H9 (cell line): ENCODE measurements around the gene POU3F2. TPM values are rescaled to one million over a fixed set of nuclear protein-coding genes. Genes with fewer than 3 reads are reported as not detected.
A peak's percentile ranks its signal among the peaks of the same experiment; 100 is the strongest.

Source experiments
- DNase-seq: peaks from one replicate; pipeline ENCODE4 v3.0.0-alpha.2; 2017
- H2AFZ ChIP-seq: one replicate; pipeline ENCODE4 v1.6.1; 2013; ENCODE audit warnings: mild to moderate bottlenecking, low read length, control low read depth, moderate library complexity
- H2AK5ac ChIP-seq: 2 replicates; pipeline ENCODE4 v1.6.1; 2013; ENCODE audit warnings: low read length, control low read depth, mixed read lengths; ENCODE audit not compliant: insufficient read length
- H2BK120ac ChIP-seq: one replicate; pipeline ENCODE4 v1.6.1; 2013; ENCODE audit warnings: low read depth, mild to moderate bottlenecking, low read length, control low read depth, inconsistent platforms; ENCODE audit not compliant: poor library complexity, severe bottlenecking
- H2BK12ac ChIP-seq: 2 replicates; pipeline ENCODE4 v1.6.1; 2013; ENCODE audit warnings: low read length, control low read depth, mixed read lengths, low read depth; ENCODE audit not compliant: insufficient read length
- H2BK15ac ChIP-seq: 2 replicates; pipeline ENCODE4 v1.6.1; 2013; ENCODE audit warnings: low read depth, low read length, control low read depth
- H2BK20ac ChIP-seq: one replicate; pipeline ENCODE4 v1.6.1; 2013; ENCODE audit warnings: low read depth, mild to moderate bottlenecking, low read length, control low read depth, inconsistent platforms; ENCODE audit not compliant: poor library complexity, severe bottlenecking
- H2BK5ac ChIP-seq: 2 replicates; pipeline ENCODE4 v1.6.1; 2013; ENCODE audit warnings: low read length, control low read depth, mixed read lengths; ENCODE audit not compliant: insufficient read length
- H3K14ac ChIP-seq: 2 replicates; pipeline ENCODE4 v1.6.1; 2013; ENCODE audit warnings: low read length, control low read depth; ENCODE audit not compliant: insufficient read depth
- H3K18ac ChIP-seq: 2 replicates; pipeline ENCODE4 v1.6.1; 2013; ENCODE audit warnings: low read depth, mild to moderate bottlenecking, mixed read lengths, low read length, control low read depth; ENCODE audit not compliant: insufficient read length
- H3K23ac ChIP-seq: 2 replicates; pipeline ENCODE4 v1.6.1; 2013; ENCODE audit warnings: low read length, control low read depth, mixed read lengths, low read depth; ENCODE audit not compliant: insufficient read length
- H3K23me2 ChIP-seq: 2 replicates; pipeline ENCODE4 v1.6.1; 2013; ENCODE audit warnings: low read depth, mild to moderate bottlenecking, mixed read lengths, low read length, control low read depth; ENCODE audit not compliant: insufficient read length, poor library complexity, severe bottlenecking
- H3K27ac ChIP-seq: 2 replicates; pipeline ENCODE4 v1.5.1; 2013; ENCODE audit warnings: low read length, control low read depth, mixed read lengths, low read depth; ENCODE audit not compliant: insufficient read length
- H3K27me3 ChIP-seq: 2 replicates; pipeline ENCODE4 v1.6.1; 2013; ENCODE audit warnings: low read length, control low read depth, inconsistent platforms; ENCODE audit not compliant: insufficient read depth
- H3K4ac ChIP-seq: 2 replicates; pipeline ENCODE4 v1.6.1; 2013; ENCODE audit warnings: low read depth, mild to moderate bottlenecking, control low read depth, inconsistent platforms, low read length, moderate library complexity
- H3K4me1 ChIP-seq: 2 replicates; pipeline ENCODE4 v1.6.1; 2013; ENCODE audit warnings: low read length, control low read depth, inconsistent platforms; ENCODE audit not compliant: insufficient read depth
- H3K4me2 ChIP-seq: 2 replicates; pipeline ENCODE4 v1.6.1; 2013; ENCODE audit warnings: low read length, control low read depth, mixed read lengths; ENCODE audit not compliant: insufficient read length, insufficient read depth
- H3K56ac ChIP-seq: 2 replicates; pipeline ENCODE4 v1.6.1; 2013; ENCODE audit warnings: low read depth, mild to moderate bottlenecking, mixed read lengths, low read length, control low read depth; ENCODE audit not compliant: insufficient read length
- H3K79me1 ChIP-seq: 2 replicates; pipeline ENCODE4 v1.6.1; 2013; ENCODE audit warnings: low read depth, mild to moderate bottlenecking, moderate library complexity, low read length, control low read depth, inconsistent platforms; ENCODE audit not compliant: insufficient read depth, poor library complexity, severe bottlenecking
- H3K79me2 ChIP-seq: 2 replicates; pipeline ENCODE4 v1.6.1; 2013; ENCODE audit warnings: low read length, control low read depth, inconsistent platforms; ENCODE audit not compliant: insufficient read depth
- H3K9ac ChIP-seq: 2 replicates; pipeline ENCODE4 v1.6.1; 2013; ENCODE audit warnings: low read length, control low read depth, mixed read lengths; ENCODE audit not compliant: insufficient read length; ENCODE audit errors: extremely low read depth
- H3K9me3 ChIP-seq: one replicate; pipeline ENCODE4 v1.6.1; 2013; ENCODE audit warnings: low read depth, low read length, inconsistent platforms; ENCODE audit not compliant: control insufficient read depth
- H3T11ph ChIP-seq: one replicate; pipeline ENCODE4 v1.6.1; 2013; ENCODE audit warnings: mild to moderate bottlenecking, low read length, control low read depth, inconsistent platforms
- H4K20me1 ChIP-seq: one replicate; pipeline ENCODE4 v1.6.1; 2013; ENCODE audit not compliant: control insufficient read depth, insufficient read length, insufficient read depth
- H4K5ac ChIP-seq: 2 replicates; pipeline ENCODE4 v1.6.1; 2013; ENCODE audit warnings: low read depth, mild to moderate bottlenecking, mixed read lengths, low read length, control low read depth; ENCODE audit not compliant: insufficient read length
- H4K8ac ChIP-seq: replicated peaks from 2 replicates; pipeline ENCODE4 v1.6.1; 2013; ENCODE audit warnings: low read length, control low read depth, mixed read lengths, low read depth; ENCODE audit not compliant: insufficient read length
- H4K91ac ChIP-seq: 2 replicates; pipeline ENCODE4 v1.6.1; 2013; ENCODE audit warnings: low read depth, mild to moderate bottlenecking, moderate library complexity, mixed read lengths, low read length, control low read depth; ENCODE audit not compliant: insufficient read length
- H3K27ac Mint-ChIP-seq, 3 experiments: 2 replicates in 2 of 3; 3 replicates in 1 of 3; pipeline ENCODE4 v1.8.0; 2020 to 2021; ENCODE audit warnings: mixed read lengths in 3 of 3, mild to moderate bottlenecking in 1 of 3, moderate library complexity in 1 of 3
- H3K27me3 Mint-ChIP-seq: 2 replicates; pipeline ENCODE4 v1.8.0; 2021; ENCODE audit warnings: low read depth, mild to moderate bottlenecking, moderate library complexity, mixed read lengths
- H3K36me3 Mint-ChIP-seq, 3 experiments: 2 replicates in 2 of 3; 3 replicates in 1 of 3; pipeline ENCODE4 v1.8.0; 2020 to 2021; ENCODE audit warnings: low read depth in 3 of 3, mixed read lengths in 3 of 3; ENCODE audit not compliant: insufficient read depth in 1 of 3
- H3K4me1 Mint-ChIP-seq, 2 experiments: 2 replicates each; pipeline ENCODE4 v1.8.0; 2020; ENCODE audit warnings: mixed read lengths in 2 of 2
- H3K4me3 Mint-ChIP-seq, 2 experiments: 2 replicates in 1 of 2; 3 replicates in 1 of 2; pipeline ENCODE4 v1.8.0; 2020 to 2021; ENCODE audit warnings: mild to moderate bottlenecking in 2 of 2, mixed read lengths in 2 of 2, moderate library complexity in 1 of 2
- H3K9me3 Mint-ChIP-seq, 2 experiments: 2 replicates in 1 of 2; 3 replicates in 1 of 2; pipeline ENCODE4 v1.8.0; 2020; ENCODE audit warnings: mild to moderate bottlenecking in 2 of 2, mixed read lengths in 2 of 2, moderate library complexity in 1 of 2
- CTCF ChIP-seq: fragments of 200-600 bp; sonication (generic); conservative IDR thresholded peaks from 3 replicates; pipeline ENCODE4 v1.8.0; 2021; ENCODE audit warnings: antibody characterized with exemption, mild to moderate bottlenecking
- WGBS: extraction: QIAGEN DNeasy Blood & Tissue Kit; methylation state at CpG from one replicate; pipeline ENCODE4 v1.1.7; 2013; ENCODE audit warnings: missing lambda C conversion rate, low lambda C conversion rate, mixed read lengths; ENCODE audit not compliant: insufficient read length; ENCODE audit errors: extremely low coverage; 5-methylcytosine and 5-hydroxymethylcytosine counted together
- total RNA-seq: library from RNA; stranded (reverse); gene quantifications from 2 replicates; pipeline ENCODE4 v1.2.1, GENCODE V29; 2021

Gene POU3F2
- total RNA-seq, 1 experiment from 2014 or later: 0.09 TPM

- Histone ChIP-seq H2AFZ (no peak overlapping the region), H2BK120ac (no peak overlapping the region), H4K20me1 (no peaks in the 10 kb centered on the region), H3K27ac (no peak overlapping the region), H3K9ac (no peak overlapping the region), H3K23me2 (peaks cover 13% of the 10 kb centered on the region), H3K79me2 (no peaks in the 10 kb centered on the region), H4K8ac (no peak overlapping the region), H2BK12ac (no peak overlapping the region), H3K18ac (no peak overlapping the region), H3K27me3 (peaks cover 19% of the 10 kb centered on the region), H2AK5ac (no peak overlapping the region), H2BK20ac (no peak overlapping the region), H3K56ac (no peak overlapping the region), H2BK15ac (no peak overlapping the region), H2BK5ac (no peak overlapping the region), H4K91ac (no peak overlapping the region), H3K9me3 (no peaks in the 10 kb centered on the region), H3K79me1 (no peaks in the 10 kb centered on the region), H4K5ac (no peak overlapping the region), H3K23ac (no peak overlapping the region), H3K4me2 (no peak overlapping the region), H3T11ph (no peak overlapping the region), H3K4me1 (no peaks in the 10 kb centered on the region), H3K14ac (0 out of 2 replicates have a peak overlapping the region, but pooled peaks have one; percentile 34), H3K4ac (no peak overlapping the region)
- H3K36me3 Mint-ChIP-seq: no peaks in the 10 kb centered on the region; a peak in 1 of 7 replicates
- WGBS: no CpG with 5 or more reads among the region's 51 CpGs
- H3K4me1 Mint-ChIP-seq: peaks cover 19 to 20% of the 10 kb centered on the region in 2 experiments
- peaks cover 82% of the 10 kb centered on the region for H3K27me3 Mint-ChIP-seq
- no peaks in the 10 kb centered on the region; a peak in 1 of 5 replicates for H3K9me3 Mint-ChIP-seq
- DNase-seq: peak; percentile 63
- H3K4me3 Mint-ChIP-seq: peak overlapping the region; percentile 49 to 70; a peak in 3 of 5 replicates
- no peak overlapping the region for H3K27ac Mint-ChIP-seq
- TF ChIP-seq CTCF: no peak; the same call in 2 of the 3 replicates
Measured at GRCh38 chr6:98847779-98848538, 13.6 kb downstream of the POU3F2 start.
